ENCODE results near the gene FOXA2.

Gene FOXA2

DNA sequence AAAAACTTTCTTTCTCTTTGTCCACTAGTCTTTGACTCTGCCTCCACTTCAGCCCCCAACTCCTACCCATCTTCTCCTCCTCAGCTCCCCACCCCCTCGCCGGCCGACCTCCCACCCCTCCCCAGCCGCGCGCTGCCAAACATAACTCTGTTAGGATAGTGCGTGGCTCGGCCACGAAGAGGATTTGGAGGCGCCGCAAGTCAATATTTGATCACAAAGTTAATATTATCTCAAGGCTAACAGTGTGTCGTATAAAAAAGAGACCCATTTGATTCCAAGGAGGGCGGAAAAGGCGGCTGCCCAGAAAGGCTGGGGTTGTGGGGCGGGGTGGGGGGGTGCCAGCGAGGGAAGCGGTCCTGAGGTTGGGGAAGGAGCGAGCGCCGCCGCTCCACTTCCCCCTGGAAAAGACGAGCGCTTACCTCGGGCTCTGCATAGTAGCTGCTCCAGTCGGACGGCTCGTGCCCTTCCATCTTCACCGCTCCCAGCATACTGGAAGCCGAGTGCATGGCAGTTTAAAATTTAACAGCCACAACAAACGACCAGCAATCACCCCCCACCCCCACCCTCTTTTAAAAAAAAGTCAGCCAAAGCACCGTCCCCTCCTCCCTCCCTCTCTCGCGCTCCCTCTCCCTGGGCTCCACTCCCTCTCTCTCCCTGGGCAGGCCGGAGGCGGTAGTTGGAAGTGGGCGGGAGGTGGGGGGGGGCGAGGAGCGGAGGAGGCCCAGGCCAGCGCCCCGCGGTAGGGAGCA, 425 bp downstream of the FOXA2 start:
- DNase-seq: no peak

DNA sequence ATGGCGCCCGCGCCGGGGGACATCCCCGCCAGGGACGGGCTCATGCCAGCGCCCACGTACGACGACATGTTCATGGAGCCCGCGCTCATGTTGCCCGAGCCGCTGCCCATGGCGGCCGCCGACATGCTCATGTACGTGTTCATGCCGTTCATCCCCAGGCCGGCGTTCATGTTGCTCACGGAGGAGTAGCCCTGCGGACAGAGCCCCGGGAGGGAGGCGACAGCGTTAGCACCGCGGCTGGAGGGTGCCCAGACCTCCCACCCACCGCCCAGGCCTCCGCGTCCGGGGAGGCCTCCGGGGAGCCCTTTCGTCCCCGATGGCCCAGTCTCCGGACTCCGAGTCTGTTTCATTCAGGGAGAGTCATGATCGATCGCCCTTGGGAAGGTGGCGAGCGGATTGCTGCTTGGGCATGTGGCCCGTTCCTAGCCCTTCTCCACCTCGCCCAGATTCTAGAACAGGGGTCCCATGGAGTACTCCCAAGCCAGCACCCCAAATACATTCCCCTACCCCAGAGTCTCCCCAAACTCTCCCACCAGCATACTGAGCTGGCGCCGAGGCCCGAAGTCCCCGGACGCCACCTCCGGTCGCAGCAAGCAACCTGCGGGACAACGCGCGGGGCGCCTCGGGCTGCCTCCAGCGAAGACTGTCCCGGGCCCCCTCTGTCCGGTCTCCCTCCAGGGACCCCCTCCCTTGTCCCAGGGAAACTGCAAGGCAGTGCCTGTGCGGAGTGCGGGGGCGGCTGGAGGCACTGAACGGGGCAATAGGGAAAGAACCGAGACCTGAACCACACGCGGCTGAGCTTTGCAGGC, 1.2 kb downstream of the FOXA2 start:
- DNase-seq: no peak

DNA sequence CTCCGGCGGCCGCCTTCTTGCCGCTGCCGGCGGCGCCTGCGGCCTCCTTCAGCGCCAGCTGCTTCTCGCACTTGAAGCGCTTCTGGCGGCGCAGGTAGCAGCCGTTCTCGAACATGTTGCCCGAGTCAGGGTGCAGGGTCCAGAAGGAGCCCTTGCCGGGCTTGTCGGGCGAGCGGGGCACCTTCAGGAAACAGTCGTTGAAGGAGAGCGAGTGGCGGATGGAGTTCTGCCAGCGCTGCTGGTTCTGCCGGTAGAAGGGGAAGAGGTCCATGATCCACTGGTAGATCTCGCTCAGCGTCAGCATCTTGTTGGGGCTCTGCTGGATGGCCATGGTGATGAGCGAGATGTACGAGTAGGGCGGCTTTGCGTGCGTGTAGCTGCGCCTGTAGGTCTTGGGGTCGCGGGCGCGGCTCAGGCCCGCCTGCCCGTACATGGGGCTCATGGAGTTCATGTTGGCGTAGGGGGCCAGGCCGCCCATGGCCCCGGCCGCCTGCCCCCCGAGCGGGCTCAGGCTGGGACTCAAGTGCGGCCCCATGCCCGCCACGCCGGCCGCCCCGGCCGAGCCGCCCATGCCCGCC, 1.9 kb downstream of the FOXA2 start:
- DNase-seq: no peak

DNA sequence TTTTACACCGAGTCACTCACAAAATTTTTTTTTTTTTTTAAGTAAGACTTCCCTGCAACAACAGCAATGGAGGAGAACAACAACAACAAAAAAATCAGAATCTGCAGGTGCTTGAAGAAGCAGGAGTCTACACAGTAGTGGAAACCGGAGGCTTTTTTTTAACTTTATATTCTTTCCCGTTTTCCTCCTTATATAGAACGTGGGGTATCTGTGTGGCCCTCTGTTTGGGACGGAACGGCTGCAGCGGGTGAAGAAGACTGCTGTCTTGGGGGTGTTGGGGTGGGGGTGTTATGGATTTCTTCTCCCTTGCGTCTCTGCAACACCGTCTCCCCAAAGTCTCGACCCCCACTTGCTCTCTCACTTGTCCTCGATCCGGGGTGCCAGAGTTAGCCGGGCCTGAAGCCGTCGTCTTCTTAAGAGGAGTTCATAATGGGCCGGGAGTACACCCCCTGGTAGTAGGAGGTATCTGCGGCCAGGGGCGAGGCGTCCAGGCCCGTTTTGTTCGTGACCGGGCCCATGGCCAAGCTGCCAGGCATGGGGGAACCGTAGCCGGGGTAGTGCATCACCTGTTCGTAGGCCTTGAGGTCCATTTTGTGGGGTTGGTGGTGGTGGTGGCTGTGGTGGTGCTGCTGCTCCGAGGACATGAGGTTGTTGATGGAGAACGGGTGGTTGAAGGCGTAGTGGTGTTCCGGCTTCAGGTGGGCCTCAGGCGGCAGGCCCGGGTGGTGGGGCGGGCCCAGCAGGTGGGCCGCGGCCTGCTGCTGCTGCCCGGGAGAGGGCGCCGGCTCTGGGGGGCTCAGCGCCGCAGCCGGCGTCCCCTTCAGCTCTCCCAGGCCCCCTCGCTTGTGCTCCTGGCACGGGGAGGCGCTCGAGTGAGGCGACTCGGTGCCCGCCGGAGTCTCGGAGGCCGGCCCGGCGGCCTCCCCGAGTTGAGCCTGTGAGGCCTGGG, 2.7 kb downstream of the FOXA2 start:
- DNase-seq: no peak

DNA sequence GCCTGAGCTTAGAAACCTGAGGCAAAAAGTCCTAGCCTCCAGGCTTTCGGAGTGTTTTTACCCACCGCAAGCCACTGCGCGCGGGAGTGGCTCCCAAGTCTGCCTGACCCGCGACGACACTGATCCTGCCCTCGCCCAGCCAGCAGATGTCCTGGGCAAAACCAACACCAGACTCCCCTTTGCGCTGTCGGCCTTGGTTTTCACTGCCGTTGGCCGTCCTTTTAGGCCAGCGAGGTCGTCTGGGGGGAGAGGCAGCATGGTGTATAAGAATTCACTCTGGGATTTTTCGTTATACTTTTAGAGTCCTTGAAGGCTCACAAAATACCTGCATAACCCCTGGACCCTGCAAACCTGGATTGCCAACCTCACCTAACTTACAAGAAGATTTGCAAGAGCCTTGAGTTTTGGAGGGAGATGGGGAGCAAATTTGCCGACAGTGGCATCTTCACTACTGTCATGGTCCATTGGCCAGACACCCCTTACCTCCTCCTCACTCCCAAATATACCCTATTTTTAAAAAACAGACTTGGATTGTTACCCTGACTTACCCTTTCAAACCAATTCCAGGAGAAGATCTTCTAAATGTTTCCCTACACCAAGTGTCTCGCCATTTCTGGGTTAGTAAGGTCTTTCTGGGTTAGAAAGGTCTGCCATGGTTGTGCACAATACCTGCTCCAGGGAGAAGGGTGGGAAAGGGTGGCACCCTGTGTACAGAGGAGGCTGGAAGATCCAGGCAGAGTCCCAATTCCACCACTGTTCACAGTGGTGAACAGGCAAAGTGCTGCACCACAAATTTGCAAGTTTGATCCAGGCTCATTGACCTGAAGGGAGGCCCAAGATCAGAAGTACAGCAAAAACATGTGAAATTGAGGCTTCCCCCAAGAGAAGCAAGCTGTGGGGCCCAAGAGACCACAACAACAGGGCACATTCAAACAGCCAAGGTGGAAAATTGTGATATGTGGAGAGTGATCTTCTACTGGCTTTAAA, 4.4 kb downstream of the FOXA2 start:
- DNase-seq: no peak

DNA sequence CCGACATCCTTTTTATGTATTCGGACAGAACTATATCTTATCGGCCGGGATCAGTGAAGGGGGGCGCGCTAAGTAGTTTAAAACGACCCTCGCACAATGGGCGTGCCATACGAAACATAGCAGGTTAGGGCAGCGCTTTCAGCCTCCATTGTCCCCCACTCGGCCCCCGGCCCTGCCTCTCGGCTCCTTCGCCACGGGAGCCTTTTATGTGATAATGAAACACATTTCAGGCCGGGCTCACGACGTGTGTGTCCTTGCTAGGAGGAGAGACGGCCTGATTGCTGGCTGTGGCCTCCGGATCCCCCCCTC, 5.3 kb downstream of the FOXA2 start:
- DNase-seq: no peak

DNA sequence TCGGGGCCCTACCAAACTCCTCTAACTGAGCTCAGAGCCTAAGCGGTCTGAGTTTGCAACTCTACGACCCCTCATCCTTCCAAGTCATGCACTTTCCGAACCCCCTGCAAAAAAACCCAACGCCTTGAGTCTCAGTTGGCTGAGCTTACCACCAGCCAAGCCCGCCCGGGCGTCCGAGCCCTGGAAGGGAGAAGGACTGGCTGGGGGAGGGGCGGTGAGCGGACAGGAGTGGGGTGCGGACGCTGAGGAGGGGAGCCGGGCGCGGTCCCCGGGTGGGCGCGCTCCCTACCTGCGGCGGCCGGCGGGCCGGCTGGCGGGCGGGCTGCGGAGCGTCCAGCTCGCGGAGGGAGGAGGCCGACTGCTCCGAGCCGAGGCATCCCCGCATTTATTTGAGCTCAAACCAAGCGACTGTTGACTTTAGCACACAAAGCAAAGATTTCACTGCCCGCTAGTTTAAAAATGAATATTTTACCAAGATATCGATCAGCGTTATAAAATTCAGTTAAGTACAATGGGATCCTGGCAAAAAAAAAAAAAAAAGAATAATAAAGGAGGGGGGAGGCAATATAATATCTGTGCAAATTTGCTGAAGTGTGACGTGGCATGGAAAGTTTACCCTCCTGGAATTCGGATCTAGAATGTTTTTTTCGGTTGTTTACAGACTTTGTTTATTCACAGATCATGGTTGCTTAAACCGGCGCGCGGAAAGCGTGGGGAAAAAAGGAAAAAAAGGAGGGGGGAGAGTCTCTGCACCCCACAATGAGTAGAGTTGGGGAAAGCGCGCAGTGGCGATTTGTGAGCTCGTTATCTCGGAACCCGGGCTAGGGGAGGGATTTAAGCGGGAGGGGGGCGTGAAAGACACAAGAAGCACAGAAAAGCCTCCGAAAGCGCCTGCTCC, 5.9 kb downstream of the FOXA2 start:
- no peak for DNase-seq

DNA sequence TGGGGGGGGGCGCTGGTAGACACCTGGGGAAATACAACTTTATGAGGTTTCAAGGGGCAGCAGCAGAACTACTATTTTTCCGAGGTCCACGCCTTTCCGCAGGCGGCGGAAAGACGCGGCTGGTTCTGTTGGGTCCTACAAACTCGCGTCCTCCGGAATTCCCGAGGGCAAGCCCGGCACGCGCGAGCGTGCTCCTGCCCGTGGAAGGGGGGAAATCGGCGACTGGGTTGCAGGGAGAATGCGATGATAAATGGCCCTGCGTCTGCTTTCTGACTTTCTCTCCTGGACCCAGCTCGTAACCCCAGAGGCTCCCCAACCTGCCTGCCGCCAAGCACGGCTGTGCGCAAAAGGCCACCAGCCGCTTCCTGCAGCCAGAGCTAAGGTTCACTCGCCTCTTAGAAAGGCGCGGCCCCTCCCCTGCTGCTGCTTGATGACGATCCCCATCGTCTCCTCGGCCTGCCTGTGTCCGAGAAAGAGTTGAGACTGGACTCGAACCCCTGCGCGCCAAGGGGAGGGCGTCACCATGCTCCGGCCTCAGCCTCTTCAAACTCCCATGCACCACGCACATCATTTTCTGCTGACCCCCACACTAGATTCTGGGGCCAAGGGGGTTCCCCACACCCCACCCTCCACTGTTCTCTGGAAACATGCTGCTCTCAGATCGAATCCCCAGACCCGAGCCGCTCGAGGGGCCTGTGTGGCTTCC, 6.7 kb downstream of the FOXA2 start:
- no peak for DNase-seq

DNA sequence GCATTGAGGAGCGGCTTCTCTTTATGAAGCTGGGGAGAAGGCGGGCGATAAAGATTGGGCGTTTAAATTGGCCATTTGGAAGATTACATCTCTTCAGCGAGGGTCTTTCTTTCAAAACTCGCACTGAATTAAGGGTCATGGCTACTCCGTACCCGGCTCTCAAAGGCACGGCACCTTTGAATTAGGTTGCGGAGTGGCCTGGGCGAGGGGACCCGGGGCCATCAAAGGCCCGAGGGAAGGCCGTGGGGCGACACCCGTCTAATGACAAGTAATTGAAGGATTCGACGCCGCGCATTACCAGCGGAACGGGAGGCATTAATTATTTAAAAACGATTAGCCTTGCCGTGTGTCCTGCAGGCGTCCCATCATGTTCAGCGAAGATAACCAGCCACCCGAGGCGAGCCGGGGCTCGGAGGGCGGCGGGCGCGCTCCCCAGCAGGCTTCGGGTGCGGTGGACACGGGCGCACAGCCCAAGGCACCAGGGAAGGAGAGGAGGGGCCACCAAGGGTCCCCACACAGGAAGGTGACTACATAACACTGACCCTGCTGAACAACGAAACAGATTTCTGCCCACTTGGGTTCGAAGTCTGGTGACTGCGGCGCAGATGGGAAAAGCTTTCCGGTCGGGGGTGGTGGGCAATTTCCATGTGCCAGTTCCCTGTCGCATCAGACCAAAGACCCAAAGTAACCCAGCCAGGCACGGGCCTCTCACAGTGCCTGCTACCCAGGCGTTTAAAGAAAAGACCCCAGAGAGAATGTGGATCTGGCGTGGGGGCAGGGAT, 7.4 kb downstream of the FOXA2 start:
- DNase-seq: no peak

DNA sequence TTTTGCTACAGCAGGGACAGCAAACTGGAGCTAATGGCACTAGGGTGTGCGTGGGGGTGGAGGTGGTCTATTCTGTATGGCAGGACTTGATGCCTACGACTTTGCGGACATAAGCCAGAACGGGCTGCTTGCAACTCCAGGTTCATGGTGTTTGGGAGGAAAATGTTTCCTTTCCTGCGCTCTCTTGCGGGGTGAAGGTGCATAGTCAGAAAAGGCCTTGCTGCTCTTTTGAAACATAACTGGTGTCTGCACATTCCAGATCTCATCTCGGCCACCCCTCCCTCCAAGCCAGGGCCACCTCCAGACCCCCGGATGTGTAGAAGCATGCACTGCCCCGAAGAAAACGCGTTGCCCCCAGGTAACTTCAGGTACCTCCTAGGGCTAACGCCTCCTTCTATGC, 8.1 kb downstream of the FOXA2 start:
- DNase-seq: no peak

DNA sequence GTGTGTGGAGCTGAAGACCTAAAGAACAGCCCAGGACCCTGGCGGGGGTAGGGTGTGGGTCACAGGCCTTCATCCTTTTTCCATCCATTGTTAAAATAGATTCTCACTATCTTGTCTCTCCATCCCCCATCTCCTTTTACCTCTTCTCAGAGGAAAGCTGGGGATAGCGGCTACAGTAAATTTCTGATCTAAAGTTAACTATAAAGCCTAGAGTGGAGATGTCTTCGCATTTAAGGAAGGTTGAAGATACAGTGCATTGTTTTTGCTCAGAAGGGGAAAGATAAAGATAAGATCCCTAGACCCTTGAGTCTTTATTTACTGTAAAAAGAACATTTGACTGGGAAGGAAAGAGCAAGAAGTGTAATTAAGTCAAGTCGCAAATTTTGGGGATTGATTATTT, 8.6 kb downstream of the FOXA2 start:
- DNase-seq: no peak

DNA sequence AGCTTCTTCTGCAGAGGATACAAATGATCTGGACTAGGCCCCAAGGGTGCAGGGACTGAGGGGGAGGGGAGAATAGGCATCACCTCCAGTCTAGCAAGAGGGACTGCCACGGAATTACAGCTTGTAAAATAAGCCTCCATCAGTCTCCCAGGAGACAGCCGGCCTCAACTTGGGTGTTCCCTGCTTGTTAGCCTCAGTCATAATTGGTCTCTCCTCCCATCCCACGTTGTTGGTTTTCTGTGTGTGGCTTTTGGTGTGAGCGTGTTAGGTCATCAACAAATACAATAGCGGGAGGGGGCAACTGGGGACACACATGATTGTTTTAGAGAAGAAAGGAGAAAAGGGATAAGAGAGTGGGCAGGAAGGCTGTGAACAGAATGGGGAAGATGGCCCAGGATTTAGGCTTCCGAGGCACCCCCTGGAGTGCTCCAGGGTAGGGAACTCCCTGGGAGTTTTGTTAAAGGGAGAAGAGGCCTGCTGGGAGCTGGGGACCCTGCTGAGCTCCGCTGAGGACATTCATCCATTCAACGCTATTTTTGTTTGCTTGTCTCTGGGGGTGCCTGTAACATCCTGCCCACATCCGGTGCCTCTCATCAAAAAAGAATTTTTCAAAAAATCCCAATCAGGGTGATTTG, 9.2 kb downstream of the FOXA2 start:
- no peak for DNase-seq

DNA sequence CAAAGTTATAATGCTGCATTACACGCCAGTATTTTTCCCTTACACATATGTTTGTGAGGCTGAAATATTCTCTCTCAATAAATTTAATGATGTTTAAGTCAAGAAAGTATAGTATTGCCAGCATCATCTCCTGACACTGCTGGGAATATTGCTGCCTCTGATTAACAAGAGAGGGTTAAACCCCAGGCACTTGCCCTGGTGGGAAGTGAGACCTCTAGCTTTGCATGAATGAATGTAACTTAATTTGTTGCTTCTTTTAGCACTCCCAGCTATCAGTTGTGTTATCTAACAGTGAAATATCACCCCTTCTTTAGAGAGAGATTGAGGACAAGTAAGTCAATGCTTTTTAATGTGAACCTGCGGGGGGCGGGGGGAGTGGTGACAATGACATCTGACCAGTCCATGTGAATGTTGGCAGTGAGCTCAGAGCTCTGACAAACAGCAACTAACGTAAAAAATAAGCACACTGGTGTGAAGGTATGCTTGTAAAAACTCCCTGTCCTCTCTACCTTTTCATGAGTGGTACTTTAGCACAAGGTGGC, 9.8 kb downstream of the FOXA2 start:
- no peak for DNase-seq

DNA sequence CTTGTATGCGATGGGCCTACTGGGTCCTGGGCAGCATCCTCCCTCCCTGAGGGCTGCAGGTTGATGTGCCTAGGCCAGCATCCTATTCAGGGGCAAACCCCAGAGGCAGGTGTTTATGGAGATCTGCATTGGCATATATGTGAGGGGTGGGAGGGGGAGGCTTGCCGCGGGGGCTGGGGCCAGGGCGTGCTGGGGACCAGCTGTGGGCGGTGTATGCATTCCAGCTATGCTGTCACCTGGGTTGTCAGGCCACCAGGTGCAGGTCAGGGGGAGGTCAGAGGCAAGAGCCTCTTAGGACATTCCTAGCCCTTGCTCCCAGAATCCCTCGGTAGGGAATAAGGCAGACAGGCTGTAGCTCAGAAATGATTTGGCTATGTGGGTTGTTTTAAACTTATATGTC, 11.9 kb downstream of the FOXA2 start:
- DNase-seq: no peak

DNA sequence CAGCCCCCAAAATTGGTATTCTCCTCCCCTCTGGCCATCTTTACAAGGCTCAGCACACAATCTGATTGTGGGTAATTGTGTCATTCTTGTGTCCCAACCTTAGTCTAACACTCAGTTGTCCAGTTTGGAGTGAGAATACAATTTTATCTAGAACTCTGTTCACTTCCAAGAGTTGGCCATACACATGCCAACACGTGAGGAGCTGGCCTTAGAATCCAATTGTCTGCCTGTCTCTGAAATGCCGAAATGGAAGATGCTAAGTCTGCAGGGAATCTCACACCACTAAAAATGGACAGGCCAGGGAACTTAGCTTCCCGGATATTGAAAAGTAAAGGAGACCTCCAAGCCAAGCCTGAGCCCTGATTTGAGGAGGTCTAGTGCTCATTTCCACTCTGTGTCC, 12.3 kb downstream of the FOXA2 start:
- no peak for DNase-seq

DNA sequence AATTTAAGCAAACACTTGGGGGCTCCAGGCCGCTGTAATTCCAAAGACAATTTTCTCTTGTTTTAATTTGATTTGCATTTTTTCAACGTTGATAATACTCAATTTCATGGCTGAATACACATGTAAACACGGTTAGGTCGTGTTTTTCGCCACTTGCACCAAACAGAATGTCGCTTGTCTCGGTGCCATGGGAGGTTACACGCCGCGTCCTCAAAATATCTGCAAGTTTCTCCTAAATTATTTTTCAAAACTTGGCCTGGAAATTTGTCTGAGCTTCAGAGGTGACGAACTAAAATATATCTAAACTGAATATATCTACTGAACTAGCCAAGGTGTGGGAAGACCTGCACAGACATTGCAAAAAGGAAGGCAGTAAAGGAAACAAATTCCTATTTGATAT, 15.0 kb downstream of the FOXA2 start:
- DNase-seq: no peak

DNA sequence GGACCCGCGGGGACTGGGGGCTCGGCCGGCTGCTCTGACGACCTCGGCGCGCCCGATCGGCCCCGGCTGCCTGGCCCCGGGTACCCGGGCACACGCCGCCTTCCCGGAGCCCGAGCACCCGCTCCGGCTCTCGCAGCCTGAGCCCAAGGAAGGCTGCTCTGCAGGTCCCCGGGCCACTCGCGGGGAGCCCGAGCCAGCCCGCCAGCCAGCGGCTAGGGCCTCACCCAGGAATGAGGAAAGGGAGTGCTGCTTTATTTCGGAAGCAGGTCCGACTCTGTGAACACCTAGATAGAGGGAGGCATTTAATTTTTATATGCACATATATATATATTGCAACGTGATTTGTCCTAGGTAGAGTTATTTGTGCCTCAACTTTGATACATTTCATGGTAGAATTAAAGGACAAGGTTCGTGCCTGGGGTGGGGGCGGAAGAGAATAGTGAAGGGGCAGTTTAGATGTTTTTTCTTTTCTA, 15.5 kb downstream of the FOXA2 start:
- no peak for DNase-seq

All from cortex of kidney (tissue), 1 donor.